Hematopoietic multipotent progenitor cell treated with erythropoietin and hydrocortisone succinate and interleukin-3 and kit ligand, for 4 days (in vitro differentiated cells): ENCODE data around the gene RAB3IL1.
A peak's percentile ranks its signal among the peaks of the same experiment; 100 is the strongest.

Experiments
- DNase-seq: peaks from one replicate; pipeline ENCODE4 v3.0.0-alpha.2; 2015

Gene RAB3IL1

GRCh38 chr11:61951484-61952135, 34.2 kb upstream of the RAB3IL1 start:
- DNase-seq, result no peak

- no peak for DNase-seq
Observed at GRCh38 chr11:61950035-61950547, 32.7 kb upstream of the RAB3IL1 start, which contains the start of gene BEST1. TSS of gene BEST1 (plus strand) at chr11:61950351. CDS start at chr11:61951807, 1,456 bp downstream.

- DNase-seq, result peak; percentile 64
Observed at GRCh38 chr11:61949169-61950034, 32.0 kb upstream of the RAB3IL1 start.

DNA sequence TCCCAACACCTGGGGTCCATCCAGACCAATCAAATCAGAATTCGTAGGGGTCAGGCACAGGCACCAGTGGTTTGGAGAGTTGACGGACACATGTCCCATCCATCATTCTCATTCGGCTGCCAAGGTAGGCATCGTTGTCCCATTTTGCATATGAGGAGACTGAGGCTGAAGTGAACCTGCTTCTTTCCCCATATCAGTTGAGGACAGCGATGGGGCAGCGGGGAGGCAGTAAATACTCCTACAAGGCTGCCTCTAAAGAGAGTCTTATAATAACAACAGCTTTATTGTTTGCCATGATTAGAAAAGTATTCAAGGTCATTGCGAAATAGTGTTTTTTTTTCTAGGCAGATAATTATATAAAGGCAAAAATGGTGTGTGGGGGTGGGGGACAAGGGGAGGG, 31.1 kb upstream of the RAB3IL1 start:
- DNase-seq, result no peak

DNA sequence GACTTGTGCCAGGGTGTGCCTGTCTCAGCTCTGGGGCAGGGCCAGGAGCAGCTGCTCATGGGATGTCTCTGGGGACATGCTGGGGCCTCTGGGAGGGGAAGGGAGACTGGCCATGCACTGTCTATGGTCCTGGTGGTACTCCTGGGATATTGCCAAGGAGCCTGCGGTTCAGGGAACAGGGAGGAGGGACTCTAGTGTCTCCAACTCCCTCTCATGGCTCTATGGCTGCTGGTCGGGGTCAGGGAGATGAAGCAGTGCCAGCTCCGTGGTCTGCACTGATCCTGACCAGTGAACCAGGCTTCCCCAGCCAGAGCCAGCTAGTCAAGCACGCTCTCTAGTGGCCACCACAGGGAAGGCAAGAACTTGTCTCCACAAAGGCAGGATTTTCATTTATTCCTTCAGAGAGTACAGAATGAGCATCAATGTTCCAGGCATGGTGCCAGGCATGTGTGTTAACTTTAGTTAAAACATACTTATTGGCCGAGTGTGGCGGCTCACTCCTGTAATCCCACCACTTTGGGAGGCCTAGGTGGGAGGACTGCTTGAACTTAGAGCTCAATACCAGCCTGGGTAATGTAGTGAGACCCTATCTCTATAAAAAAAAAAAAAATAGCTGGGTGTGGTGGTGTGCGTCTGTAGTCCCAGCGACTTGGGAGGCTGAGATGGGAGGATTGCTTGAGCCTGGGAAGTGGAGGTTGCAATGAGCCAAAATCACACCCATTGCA, 30.3 kb upstream of the RAB3IL1 start:
- DNase-seq, result peak; percentile 91

DNA sequence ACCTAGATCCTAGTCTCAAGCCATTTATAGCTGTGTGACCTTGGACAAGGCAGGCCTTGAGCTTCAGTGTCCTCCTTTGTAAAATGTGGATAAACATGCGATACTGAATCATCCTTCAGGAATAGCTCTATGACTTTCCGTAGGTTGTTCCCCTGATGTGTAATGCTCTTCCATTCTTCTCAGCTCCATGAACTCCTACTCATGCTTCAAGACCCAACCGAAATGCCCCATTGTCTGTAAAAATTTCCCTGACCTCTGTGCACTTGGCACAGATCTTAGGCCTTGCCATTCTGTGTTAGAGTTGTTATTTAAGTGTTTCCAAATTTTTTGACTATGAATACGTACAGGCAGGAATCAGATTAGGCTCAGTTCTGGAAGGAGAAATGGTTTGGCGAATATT, 29.5 kb upstream of the RAB3IL1 start:
- DNase-seq, result no peak

GRCh38 chr11:61945191-61945590, 27.8 kb upstream of the RAB3IL1 start:
- no peak for DNase-seq

DNA sequence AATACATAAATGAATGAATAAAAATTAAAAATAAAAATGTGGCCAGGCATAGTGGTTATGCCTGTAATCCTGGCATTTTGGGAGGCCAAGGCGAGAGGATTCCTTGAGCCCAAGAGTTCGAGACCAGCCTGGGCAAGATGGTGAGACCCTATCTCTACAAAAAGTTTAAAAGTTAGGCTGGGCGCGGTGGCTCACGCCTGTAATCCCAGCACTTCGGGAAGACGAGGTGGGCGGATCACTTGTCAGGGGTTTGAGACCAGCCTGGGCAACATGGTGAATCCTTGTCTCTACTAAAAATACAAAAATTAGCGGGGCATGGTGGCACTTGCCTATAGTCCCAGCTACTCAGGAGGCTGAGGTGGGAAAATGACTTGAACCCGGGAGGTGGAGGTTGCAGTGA, 23.1 kb upstream of the RAB3IL1 start:
- DNase-seq, result no peak

- DNase-seq, result no peak
Observed at GRCh38 chr11:61935861-61936260, 18.5 kb upstream of the RAB3IL1 start.

DNA sequence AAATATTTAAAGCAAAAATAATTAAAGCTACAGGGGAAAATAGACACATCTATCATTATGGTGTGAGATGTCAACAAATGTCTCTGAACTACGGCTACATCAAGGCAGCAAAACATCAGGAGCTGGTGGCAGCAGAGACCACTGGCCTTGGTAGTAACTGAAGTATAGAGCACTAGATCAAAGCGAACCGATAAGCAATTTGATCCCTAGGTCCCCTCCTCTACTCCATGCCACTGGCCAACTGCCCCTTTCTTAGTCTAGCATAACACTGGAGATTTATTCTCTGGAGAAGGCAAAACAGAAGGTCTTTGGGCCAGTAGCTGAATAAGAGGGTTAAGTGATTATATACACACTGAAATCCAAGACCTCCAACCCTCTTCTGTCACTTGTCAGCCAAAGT, 13.6 kb upstream of the RAB3IL1 start:
- no peak for DNase-seq

- no peak for DNase-seq
Observed at GRCh38 chr11:61928606-61929005, 11.2 kb upstream of the RAB3IL1 start.

DNA sequence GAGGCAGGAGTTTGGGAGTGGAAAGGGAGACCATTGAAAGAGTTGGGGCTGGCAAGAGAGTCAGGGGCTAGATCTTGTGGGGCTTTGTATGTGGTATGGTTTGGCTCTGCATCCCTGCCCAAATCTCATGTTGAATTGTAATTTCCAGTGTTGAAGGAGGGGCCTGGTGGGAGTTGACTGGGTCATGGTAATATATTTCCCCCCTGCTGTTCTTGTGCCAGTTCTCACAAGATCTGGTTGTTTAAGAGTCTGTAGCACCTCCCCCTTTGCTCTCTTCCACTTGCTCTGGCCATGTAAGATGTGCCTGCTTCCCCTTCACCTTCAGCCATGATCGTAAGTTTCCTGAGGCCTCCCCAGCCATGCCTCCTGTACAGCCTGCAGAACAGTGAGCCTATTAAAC, 10.1 kb upstream of the RAB3IL1 start:
- no peak for DNase-seq

DNA sequence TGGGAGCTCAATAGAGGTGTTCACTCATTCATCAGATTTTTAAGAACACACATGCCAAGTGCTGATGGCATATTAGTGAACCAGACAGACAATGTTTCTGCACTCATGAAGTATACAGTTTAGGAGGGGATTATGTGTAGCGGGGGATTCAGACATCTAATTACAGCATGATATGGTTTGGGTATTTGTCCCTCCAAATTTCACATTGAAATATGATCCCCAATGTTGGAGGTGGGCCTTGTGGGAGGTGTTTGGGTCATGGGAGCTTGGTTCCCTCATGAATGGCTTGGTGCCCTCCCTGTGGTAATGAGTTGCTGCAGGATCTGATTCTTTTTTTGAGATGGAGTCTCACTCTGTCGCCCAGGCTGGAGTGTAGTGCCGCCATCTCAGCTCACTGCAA, 8.9 kb upstream of the RAB3IL1 start:
- no peak for DNase-seq

DNA sequence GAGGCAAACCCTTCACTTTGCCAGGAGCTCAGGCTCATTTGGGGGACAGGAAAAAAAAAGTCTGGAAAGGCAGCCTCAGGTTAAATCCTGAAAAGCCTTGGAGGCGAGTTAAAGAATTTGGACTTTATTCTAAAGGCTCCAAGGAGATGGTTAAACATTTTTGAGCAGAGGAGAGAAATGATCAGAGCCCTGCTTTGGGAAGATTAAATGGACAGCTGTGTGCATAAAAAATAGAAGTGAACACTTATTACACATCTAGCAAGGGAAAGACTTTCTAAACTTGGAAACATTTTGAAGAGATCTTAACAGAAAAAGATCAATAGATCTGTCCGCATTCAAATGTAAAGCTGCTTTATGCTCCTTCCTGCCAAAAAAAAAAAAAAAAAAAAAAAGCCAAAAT, 8.4 kb upstream of the RAB3IL1 start:
- no peak for DNase-seq

DNA sequence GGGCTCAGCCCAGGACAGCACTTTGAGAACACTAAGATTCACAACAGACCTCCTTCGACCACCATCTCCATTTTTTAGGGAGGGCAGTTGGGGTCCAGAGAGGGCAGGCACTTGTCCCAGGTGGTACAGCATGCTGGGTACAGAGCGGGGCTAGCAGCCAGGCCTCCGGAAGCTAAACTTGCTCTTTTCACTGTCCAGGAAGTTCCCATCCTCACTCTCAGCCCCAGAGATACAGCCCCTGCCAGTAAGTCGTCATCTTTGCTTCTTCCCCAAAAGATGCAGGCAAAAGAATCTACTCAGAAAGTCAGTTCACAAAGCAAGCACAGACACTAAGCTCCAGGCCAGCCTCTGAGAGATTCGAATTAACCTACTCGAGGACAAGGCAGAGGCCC, 6.7 kb upstream of the RAB3IL1 start:
- DNase-seq, result no peak

GRCh38 chr11:61923166-61924063, 6.0 kb upstream of the RAB3IL1 start:
- DNase-seq, result peak; percentile 80

DNA sequence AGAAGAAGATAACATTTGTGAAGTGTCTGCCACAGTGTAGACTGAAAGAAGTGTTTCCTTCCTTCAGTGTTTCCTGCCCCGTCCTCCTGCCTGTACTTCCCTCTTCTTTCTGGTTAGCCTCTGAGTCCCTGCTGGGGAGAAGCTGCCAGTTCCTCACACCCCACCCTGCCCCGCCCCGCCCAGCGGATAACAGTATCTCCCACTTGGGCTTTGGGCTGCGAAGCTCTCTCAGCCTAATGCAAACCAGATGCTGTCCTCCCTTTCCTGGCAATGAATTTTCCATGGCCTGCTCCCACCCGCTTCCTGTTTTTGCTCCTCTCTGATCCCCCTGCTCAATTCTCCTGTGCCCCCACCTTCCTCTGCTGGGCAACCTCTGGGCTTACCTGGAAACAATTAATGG, 5.2 kb upstream of the RAB3IL1 start:
- DNase-seq, result peak; percentile 90

GRCh38 chr11:61921446-61921845, 4.1 kb upstream of the RAB3IL1 start:
- no peak for DNase-seq

DNA sequence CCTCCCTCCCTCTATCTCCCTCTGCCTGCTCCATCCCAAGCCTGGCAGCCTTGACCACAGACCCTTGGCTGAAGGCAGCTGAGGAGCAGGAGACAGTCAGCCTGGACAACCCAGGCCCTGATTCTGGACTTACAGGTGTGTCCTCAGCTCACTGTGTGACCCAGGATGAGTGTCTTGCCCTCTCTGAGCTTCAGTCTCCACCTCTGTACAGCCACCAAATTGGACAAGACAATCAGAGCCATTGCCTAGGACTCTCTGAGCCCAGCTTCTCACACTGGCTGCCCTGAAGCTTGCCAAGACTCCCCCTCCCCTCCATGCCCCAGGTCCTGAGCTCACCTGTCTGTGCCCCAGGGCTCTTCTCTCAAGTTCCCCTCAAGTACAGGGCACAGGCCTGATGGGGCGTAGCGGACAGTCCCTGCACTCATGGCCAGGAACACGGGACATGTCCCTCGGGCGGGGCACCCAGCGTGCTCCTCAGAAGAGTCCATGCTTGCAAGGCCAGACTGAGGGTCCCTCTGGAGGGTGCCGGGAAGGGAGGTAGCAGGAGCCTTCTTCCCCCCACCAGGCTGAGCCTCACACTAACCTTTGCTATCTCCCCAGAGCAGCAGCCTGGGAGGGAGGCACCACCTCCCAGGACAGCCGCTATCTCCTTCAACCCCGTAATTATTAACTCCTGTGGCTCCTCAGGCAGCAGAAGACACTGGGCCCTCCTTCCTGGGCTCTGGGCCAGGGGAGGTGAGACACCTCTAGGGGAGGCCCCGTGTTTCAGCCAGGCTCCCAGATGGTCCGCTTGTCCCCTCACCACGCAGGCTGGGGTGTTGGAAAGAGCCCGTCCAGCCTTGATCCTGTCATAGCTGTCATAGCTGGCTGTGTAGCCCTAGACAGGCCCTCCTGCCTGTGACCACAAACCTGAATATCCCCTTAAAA, 2.6 kb upstream of the RAB3IL1 start:
- peak; percentile 89 for DNase-seq

GRCh38 chr11:61918938-61919704, 1.8 kb upstream of the RAB3IL1 start:
- peak; percentile 63 for DNase-seq
